Osteocyte (in vitro differentiated cells): Measurements from ENCODE around the gene ETV5. TPM values are rescaled to one million over a fixed set of nuclear protein-coding genes. Genes with fewer than 3 reads are reported as not detected.

ENCODE experiments used
- DNase-seq: peaks from one replicate; pipeline ENCODE4 v3.0.0; 2021; ENCODE audit warnings: mixed read lengths; ENCODE audit not compliant: unreplicated experiment; ENCODE audit errors: extremely low spot score
- H3K27ac Mint-ChIP-seq: one replicate; pipeline ENCODE4 v1.8.0; 2021; ENCODE audit warnings: mild to moderate bottlenecking, mixed read lengths; ENCODE audit not compliant: unreplicated experiment
- H3K27me3 Mint-ChIP-seq: one replicate; pipeline ENCODE4 v1.8.0; 2021; ENCODE audit warnings: mixed read lengths; ENCODE audit not compliant: unreplicated experiment
- H3K36me3 Mint-ChIP-seq: one replicate; pipeline ENCODE4 v1.8.0; 2021; ENCODE audit warnings: mixed read lengths; ENCODE audit not compliant: unreplicated experiment
- H3K4me1 Mint-ChIP-seq: one replicate; pipeline ENCODE4 v1.8.0; 2021; ENCODE audit warnings: mixed read lengths; ENCODE audit not compliant: unreplicated experiment
- H3K4me3 Mint-ChIP-seq: one replicate; pipeline ENCODE4 v1.8.0; 2021; ENCODE audit warnings: mild to moderate bottlenecking, moderate library complexity, mixed read lengths; ENCODE audit not compliant: unreplicated experiment
- H3K9me3 Mint-ChIP-seq: one replicate; pipeline ENCODE4 v1.8.0; 2021; ENCODE audit warnings: mixed read lengths; ENCODE audit not compliant: unreplicated experiment
- total RNA-seq: library from RNA; stranded (reverse); gene quantifications from 2 replicates; pipeline ENCODE4 v1.2.1, GENCODE V29; 2021
- TF ChIP-seq, protein P1 (sequence below): fragments of 200-600 bp; sonication (generic); IDR thresholded peaks from 2 replicates; pipeline ENCODE4 v1.5.0; 2021; ENCODE audit warnings: antibody characterized with exemption, mild to moderate bottlenecking, moderate library complexity

ETV5 gene
- total RNA-seq, 1 donor from 2014 or later: 63.6 TPM

DNA sequence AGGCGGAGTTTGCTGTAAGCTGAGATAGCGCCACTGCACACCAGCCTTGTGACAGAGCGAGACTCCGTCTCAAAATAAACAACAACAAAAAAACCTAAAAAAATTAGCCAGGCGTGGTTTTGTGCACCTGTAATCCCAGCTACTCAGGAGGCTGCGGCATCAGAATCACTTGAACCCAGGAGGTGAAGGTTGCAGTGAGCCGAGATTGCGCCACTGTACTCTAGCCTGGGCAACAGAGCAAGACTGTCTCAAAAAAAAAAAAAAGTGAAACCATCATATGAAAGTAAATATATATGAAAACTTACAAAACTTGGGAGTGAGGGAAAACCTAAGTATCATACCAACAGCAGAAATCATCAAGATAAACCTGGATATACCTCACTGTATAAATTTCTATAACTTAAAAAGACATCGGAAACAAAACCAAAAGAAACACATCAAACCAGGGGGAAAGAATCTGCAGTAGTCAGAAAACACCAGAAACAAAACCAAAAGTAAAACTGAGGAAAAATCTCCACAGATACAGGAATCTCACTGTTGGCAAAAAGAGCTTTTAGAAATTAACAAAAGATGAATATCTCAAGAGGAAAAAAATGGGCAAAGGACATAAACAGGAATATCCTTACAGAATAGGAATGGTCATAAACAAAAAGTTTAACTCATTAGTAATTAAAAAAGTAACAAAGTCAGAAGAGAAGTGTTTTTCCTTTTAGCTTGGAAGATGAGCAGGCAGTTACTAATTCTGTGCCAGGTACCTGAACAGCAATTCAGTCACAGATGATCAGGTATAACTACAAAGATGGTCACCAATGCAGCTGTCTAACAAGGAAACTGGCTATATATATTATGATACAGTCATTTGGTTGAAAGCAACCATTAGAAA, 41.3 kb downstream of the ETV5 start:
- Mint-ChIP-seq H3K27ac (peak overlapping the region; percentile 61), H3K36me3 (peaks cover 40% of the 10 kb centered on the region), H3K4me1 (peaks cover 5% of the 10 kb centered on the region), H3K4me3 (no peak overlapping the region), H3K27me3 (no peaks in the 10 kb centered on the region), H3K9me3 (no peaks in the 10 kb centered on the region)
- no peak for DNase-seq
- TF ChIP-seq, protein P1, sequence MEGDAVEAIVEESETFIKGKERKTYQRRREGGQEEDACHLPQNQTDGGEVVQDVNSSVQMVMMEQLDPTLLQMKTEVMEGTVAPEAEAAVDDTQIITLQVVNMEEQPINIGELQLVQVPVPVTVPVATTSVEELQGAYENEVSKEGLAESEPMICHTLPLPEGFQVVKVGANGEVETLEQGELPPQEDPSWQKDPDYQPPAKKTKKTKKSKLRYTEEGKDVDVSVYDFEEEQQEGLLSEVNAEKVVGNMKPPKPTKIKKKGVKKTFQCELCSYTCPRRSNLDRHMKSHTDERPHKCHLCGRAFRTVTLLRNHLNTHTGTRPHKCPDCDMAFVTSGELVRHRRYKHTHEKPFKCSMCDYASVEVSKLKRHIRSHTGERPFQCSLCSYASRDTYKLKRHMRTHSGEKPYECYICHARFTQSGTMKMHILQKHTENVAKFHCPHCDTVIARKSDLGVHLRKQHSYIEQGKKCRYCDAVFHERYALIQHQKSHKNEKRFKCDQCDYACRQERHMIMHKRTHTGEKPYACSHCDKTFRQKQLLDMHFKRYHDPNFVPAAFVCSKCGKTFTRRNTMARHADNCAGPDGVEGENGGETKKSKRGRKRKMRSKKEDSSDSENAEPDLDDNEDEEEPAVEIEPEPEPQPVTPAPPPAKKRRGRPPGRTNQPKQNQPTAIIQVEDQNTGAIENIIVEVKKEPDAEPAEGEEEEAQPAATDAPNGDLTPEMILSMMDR: no peak

- Mint-ChIP-seq H3K4me3 (no peak overlapping the region), H3K27me3 (no peaks in the 10 kb centered on the region), H3K9me3 (no peaks in the 10 kb centered on the region), H3K27ac (no peak overlapping the region), H3K36me3 (peaks cover 54% of the 10 kb centered on the region), H3K4me1 (no peaks in the 10 kb centered on the region)
- DNase-seq: no peak
- TF ChIP-seq, protein P1: no peak
These were observed 48.7 kb downstream of the ETV5 start for GRCh38 chr3:186060222-186060621.

GRCh38 chr3:186059192-186059591, 49.7 kb downstream of the ETV5 start:
- no peaks in the 10 kb centered on the region for H3K27me3 Mint-ChIP-seq
- no peak for DNase-seq
- no peak overlapping the region for H3K27ac Mint-ChIP-seq
- H3K4me3 Mint-ChIP-seq: no peak overlapping the region
- H3K4me1 Mint-ChIP-seq: no peaks in the 10 kb centered on the region
- TF ChIP-seq, protein P1: no peak
- H3K36me3 Mint-ChIP-seq: peaks cover 51% of the 10 kb centered on the region
- no peaks in the 10 kb centered on the region for H3K9me3 Mint-ChIP-seq

DNA sequence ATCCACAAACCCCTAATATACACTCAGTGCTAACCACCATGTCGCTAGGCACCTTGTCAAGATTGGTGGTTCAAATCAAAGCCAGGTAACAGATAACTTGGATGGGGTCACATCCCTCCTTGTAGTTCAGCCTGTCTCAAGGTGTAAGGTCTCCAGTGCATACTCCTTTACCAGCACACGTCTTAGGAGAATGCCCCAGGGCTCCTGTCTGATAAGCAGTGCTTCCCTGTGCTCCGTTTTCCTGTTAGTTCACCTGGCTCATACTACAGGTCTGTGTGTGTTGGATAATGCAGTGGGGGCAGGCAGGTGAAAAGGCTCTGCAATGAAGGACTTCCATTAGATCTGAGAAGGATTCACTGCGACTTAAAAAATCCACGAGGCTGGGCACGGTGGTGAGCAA, 50.7 kb downstream of the ETV5 start:
- Mint-ChIP-seq H3K27ac (no peak overlapping the region), H3K4me3 (no peak overlapping the region), H3K27me3 (no peaks in the 10 kb centered on the region), H3K4me1 (no peaks in the 10 kb centered on the region), H3K36me3 (peaks cover 45% of the 10 kb centered on the region), H3K9me3 (no peaks in the 10 kb centered on the region)
- TF ChIP-seq, protein P1: no peak
- DNase-seq: no peak

DNA sequence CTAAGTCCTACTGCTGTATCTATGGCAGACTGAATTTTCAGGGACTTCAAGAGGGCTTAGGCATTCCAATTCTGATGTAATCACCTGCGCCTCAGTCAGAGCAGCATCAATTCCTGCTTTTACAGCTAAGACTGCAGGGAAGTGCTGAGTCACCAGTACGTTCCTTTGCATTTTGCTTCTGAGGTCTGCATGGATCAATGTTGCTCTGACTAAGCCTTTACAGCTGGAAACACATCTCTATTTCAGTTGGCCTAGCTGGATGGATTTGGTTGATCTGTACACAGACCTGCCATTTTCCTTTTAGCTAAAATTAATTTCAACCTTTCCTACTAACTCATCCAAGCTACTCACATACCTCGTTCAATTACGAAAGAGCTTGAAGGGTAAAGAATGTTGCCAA, 51.3 kb downstream of the ETV5 start:
- H3K36me3 Mint-ChIP-seq: peaks cover 42% of the 10 kb centered on the region
- TF ChIP-seq, protein P1: no peak
- H3K27me3 Mint-ChIP-seq: no peaks in the 10 kb centered on the region
- DNase-seq: no peak
- no peaks in the 10 kb centered on the region for H3K4me1 Mint-ChIP-seq
- no peak overlapping the region for H3K4me3 Mint-ChIP-seq
- no peaks in the 10 kb centered on the region for H3K9me3 Mint-ChIP-seq
- H3K27ac Mint-ChIP-seq: no peak overlapping the region
